Measurements from ENCODE around the gene SH3BGRL2. TPM values are rescaled to one million over a fixed set of nuclear protein-coding genes. Genes with fewer than 3 reads are reported as not detected.

Gene SH3BGRL2
- total RNA-seq, 1 experiment from 2014 or later = 11.8 TPM

- H3K27ac ChIP-seq (ENCODE audit: insufficient read length, low read depth, low read length) = no peak overlapping the region
- no peak overlapping the region for H3K18ac ChIP-seq (ENCODE audit: insufficient read length, low read depth, low read length)
- no CpG with 5 or more reads among the region's 2 CpGs for WGBS (ENCODE audit: extremely low coverage, insufficient read length, low lambda C conversion rate)
- H3K23me2 ChIP-seq (ENCODE audit: insufficient read length, low read depth, low read length, poor library complexity, severe bottlenecking) = no peaks in the 10 kb centered on the region
- H4K8ac ChIP-seq (replicated peaks; ENCODE audit: insufficient read length, low read depth, low read length) = no peak overlapping the region
- H3K4me3 Mint-ChIP-seq = no peak overlapping the region
- H3K79me1 ChIP-seq (ENCODE audit: insufficient read depth, low read depth, low read length, poor library complexity, severe bottlenecking) = no peaks in the 10 kb centered on the region
- H4K20me1 ChIP-seq (ENCODE audit: control insufficient read depth, insufficient read depth, insufficient read length) = no peaks in the 10 kb centered on the region
- H3K4me1 Mint-ChIP-seq = peaks cover 3 to 5% of the 10 kb centered on the region in 2 experiments; a peak in 3 of 4 replicates
- no peak overlapping the region for H2BK5ac ChIP-seq (ENCODE audit: insufficient read length, low read length)
- H2BK20ac ChIP-seq (ENCODE audit: low read depth, low read length, poor library complexity, severe bottlenecking) = no peak overlapping the region
- no peaks in the 10 kb centered on the region for H3K27me3 ChIP-seq (ENCODE audit: insufficient read depth, low read length)
- no peak overlapping the region for H3K27ac Mint-ChIP-seq
- H3K4me1 ChIP-seq (ENCODE audit: insufficient read depth, low read length) = no peaks in the 10 kb centered on the region
- H3T11ph ChIP-seq (ENCODE audit: low read length) = no peak overlapping the region
- H3K4me2 ChIP-seq (ENCODE audit: insufficient read depth, insufficient read length, low read length) = no peak overlapping the region
- no peak overlapping the region for H3K14ac ChIP-seq (ENCODE audit: insufficient read depth, low read length)
- H3K23ac ChIP-seq (ENCODE audit: insufficient read length, low read depth, low read length) = no peak overlapping the region
- no peak overlapping the region for H4K5ac ChIP-seq (ENCODE audit: insufficient read length, low read depth, low read length)
- H3K27me3 Mint-ChIP-seq (ENCODE audit: low read depth) = no peaks in the 10 kb centered on the region
- no peak overlapping the region for H2AK5ac ChIP-seq (ENCODE audit: insufficient read length, low read length)
- no peak for DNase-seq
- no peak overlapping the region for H3K56ac ChIP-seq (ENCODE audit: insufficient read length, low read depth, low read length)
- no peak overlapping the region for H2BK120ac ChIP-seq (ENCODE audit: low read depth, low read length, poor library complexity, severe bottlenecking)
- no peak for TF ChIP-seq CTCF (conservative IDR thresholded peaks at IDR 0.05)
- H2AFZ ChIP-seq (ENCODE audit: low read length) = no peak overlapping the region
- no peak overlapping the region for H3K9ac ChIP-seq (ENCODE audit: extremely low read depth, insufficient read length, low read length)
- no peaks in the 10 kb centered on the region for H3K79me2 ChIP-seq (ENCODE audit: insufficient read depth, low read length)
- H2BK15ac ChIP-seq (ENCODE audit: low read depth, low read length) = no peak overlapping the region
- H3K9me3 ChIP-seq (ENCODE audit: control insufficient read depth, low read depth, low read length) = no peaks in the 10 kb centered on the region
- no peak overlapping the region for H3K4ac ChIP-seq (ENCODE audit: low read depth, low read length)
- H3K9me3 Mint-ChIP-seq = no peaks in the 10 kb centered on the region
- no peak overlapping the region for H2BK12ac ChIP-seq (ENCODE audit: insufficient read length, low read depth, low read length)
- H4K91ac ChIP-seq (ENCODE audit: insufficient read length, low read depth, low read length) = no peak overlapping the region
- no peaks in the 10 kb centered on the region for H3K36me3 Mint-ChIP-seq (ENCODE audit: insufficient read depth in 1 of 3, low read depth in 3 of 3)
Observed at GRCh38 chr6:79612457-79612856, 18.7 kb upstream of the SH3BGRL2 start.

Measured in H9 (cell line).